ENCODE results near the gene NDUFA13. TPM values are rescaled to one million over a fixed set of nuclear protein-coding genes. Genes with fewer than 3 reads are reported as not detected.

Gene NDUFA13
- total RNA-seq, 1 experiment from 2014 or later, result 157 TPM

DNA sequence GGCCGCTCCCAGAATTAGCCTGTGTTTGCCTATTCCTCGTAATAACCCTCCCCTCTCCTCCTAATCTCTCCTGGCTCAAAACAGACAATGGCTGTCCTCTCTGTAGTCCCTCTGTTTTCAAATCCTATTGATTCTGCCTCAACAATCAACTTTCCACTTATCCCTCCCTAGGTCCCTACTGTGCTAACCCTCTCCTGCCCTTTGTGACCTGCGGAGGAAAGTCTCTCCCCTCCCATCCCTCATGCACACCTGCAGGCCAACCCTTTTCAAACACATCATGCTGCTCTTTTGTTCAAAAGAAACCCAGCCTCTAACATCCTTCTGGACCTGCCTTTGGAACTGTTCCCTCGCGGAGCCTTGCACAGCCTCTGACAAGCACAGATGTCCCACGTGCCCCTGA is 59.4 kb downstream of the NDUFA13 start:
- in situ Hi-C loops (cut with HindIII; ENCODE audit: low pct_unique_long_range_greater_than_20kb, low sequenced_read_pairs), result no loop called here
- DNase-seq (ENCODE audit: low read depth, low spot score), result no peak

Other genes starting within 250 kb of the NDUFA13 start
- 0.24 TPM in 1 of 2 replicates, not detected in the other for gene TM6SF2, start 242.9 kb upstream of the NDUFA13 start, total RNA-seq (2014; rRNA removed; shearing (Covaris generic))
- gene SUGP1, start 195.7 kb upstream of the NDUFA13 start, total RNA-seq (2014; rRNA removed; shearing (Covaris generic)), result 20.1 and 23.1 TPM in 2 replicates
- gene MAU2, start 195.4 kb upstream of the NDUFA13 start, total RNA-seq (2014; rRNA removed; shearing (Covaris generic)), result 17.4 and 20.7 TPM in 2 replicates
- 37.1 and 39.0 TPM in 2 replicates for gene GATAD2A, start 110.5 kb upstream of the NDUFA13 start, total RNA-seq (2014; rRNA removed; shearing (Covaris generic))
- gene TSSK6, start 677 bp upstream of the NDUFA13 start, total RNA-seq (2014; rRNA removed; shearing (Covaris generic)), result 1.4 and 1.7 TPM in 2 replicates
- gene YJEFN3, start 12.7 kb downstream of the NDUFA13 start, total RNA-seq (2014; rRNA removed; shearing (Covaris generic)), result 0.08 and 0.32 TPM in 2 replicates
- not detected in 2 replicates for gene CILP2, start 22.0 kb downstream of the NDUFA13 start, total RNA-seq (2014; rRNA removed; shearing (Covaris generic))
- gene PBX4, start 102.5 kb downstream of the NDUFA13 start, total RNA-seq (2014; rRNA removed; shearing (Covaris generic)), result 0.34 and 0.96 TPM in 2 replicates
- gene LPAR2, start 112.0 kb downstream of the NDUFA13 start, total RNA-seq (2014; rRNA removed; shearing (Covaris generic)), result 2.5 and 3.0 TPM in 2 replicates
- 1.7 and 4.3 TPM in 2 replicates for gene GMIP, start 127.4 kb downstream of the NDUFA13 start, total RNA-seq (2014; rRNA removed; shearing (Covaris generic))
- gene ATP13A1, start 147.5 kb downstream of the NDUFA13 start, total RNA-seq (2014; rRNA removed; shearing (Covaris generic)), result 21.9 and 30.5 TPM in 2 replicates
- gene ZNF101, start 152.6 kb downstream of the NDUFA13 start, total RNA-seq (2014; rRNA removed; shearing (Covaris generic)), result 4.5 and 8.9 TPM in 2 replicates
- 4.5 and 5.3 TPM in 2 replicates for gene ZNF14, start 216.9 kb downstream of the NDUFA13 start, total RNA-seq (2014; rRNA removed; shearing (Covaris generic))

Data from SK-MEL-5 (cell line).